ENCODE data around the gene DYSF.

The DYSF gene

GRCh38 chr2:71551631-71551915 lies 98.2 kb downstream of the DYSF start:
- H3K4me3 ChIP-seq (ENCODE audit: low read depth, low read length), result no peak overlapping the region
- TF ChIP-seq CTCF (IDR thresholded peaks at IDR 0.05; ENCODE audit: low read depth, low read length, missing control alignments), result no peak
- in situ Hi-C loops (cut with HindIII; ENCODE audit: low sequenced_read_pairs), result no loop called here
- DNase-seq (ENCODE audit: low read depth), result no peak

DNA sequence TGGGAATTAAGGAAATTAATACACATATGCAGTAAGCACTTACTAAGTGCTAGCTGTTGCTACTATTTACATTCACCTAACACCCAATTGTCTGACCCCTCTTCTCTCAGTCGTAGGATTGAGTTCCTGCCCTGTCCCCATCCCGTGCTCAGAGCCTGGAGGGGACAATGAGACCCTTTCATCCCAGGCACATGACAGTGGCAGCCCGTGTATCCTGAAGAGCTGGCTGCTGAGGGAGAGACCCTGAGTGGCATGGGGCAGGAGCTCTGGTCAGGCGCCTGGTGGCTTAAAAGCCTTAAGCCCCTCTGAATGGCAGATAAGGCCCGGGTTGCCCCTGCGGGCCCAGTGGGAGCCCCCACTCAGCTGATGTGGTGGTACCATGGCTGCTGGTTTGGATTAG lies 99.0 kb downstream of the DYSF start:
- no peak for DNase-seq (ENCODE audit: low read depth)
- TF ChIP-seq CTCF (IDR thresholded peaks at IDR 0.05; ENCODE audit: low read depth, low read length, missing control alignments), result no peak
- H3K4me3 ChIP-seq (ENCODE audit: low read depth, low read length), result no peak overlapping the region
- in situ Hi-C loops (cut with HindIII; ENCODE audit: low sequenced_read_pairs), result no loop called here

- in situ Hi-C loops (cut with HindIII; ENCODE audit: low sequenced_read_pairs), result no loop called here
- DNase-seq (ENCODE audit: low read depth), result no peak
- H3K4me3 ChIP-seq (ENCODE audit: low read depth, low read length), result no peak overlapping the region
- TF ChIP-seq CTCF (IDR thresholded peaks at IDR 0.05; ENCODE audit: low read depth, low read length, missing control alignments), result no peak
These were observed 99.5 kb downstream of the DYSF start for GRCh38 chr2:71552861-71553301.

GRCh38 chr2:71554028-71554705 lies 100.8 kb downstream of the DYSF start:
- H3K4me3 ChIP-seq (ENCODE audit: low read depth, low read length), result no peak overlapping the region
- no peak for DNase-seq (ENCODE audit: low read depth)
- TF ChIP-seq CTCF (IDR thresholded peaks at IDR 0.05; ENCODE audit: low read depth, low read length, missing control alignments), result no peak
- in situ Hi-C loops (cut with HindIII; ENCODE audit: low sequenced_read_pairs), result no loop called here

GRCh38 chr2:71554706-71555056 lies 101.3 kb downstream of the DYSF start:
- no peak for TF ChIP-seq CTCF (IDR thresholded peaks at IDR 0.05; ENCODE audit: low read depth, low read length, missing control alignments)
- in situ Hi-C loops (cut with HindIII; ENCODE audit: low sequenced_read_pairs), result no loop called here
- H3K4me3 ChIP-seq (ENCODE audit: low read depth, low read length), result no peak overlapping the region
- DNase-seq (ENCODE audit: low read depth), result no peak

GRCh38 chr2:71555798-71556454 lies 102.6 kb downstream of the DYSF start:
- in situ Hi-C loops (cut with HindIII; ENCODE audit: low sequenced_read_pairs), result no loop called here
- no peak for TF ChIP-seq CTCF (IDR thresholded peaks at IDR 0.05; ENCODE audit: low read depth, low read length, missing control alignments)
- H3K4me3 ChIP-seq (ENCODE audit: low read depth, low read length), result no peak overlapping the region
- DNase-seq (ENCODE audit: low read depth), result no peak

Data from astrocyte of the cerebellum (primary cell).